H9 (cell line): ENCODE results near the gene OTOS. TPM values are rescaled to one million over a fixed set of nuclear protein-coding genes. Genes with fewer than 3 reads are reported as not detected.

Source experiments
- DNase-seq: peaks from one replicate; pipeline ENCODE4 v3.0.0-alpha.2; 2017
- H2AFZ ChIP-seq: one replicate; pipeline ENCODE4 v1.6.1; 2013; ENCODE audit warnings: mild to moderate bottlenecking, low read length, control low read depth, moderate library complexity
- H2AK5ac ChIP-seq: 2 replicates; pipeline ENCODE4 v1.6.1; 2013; ENCODE audit warnings: low read length, control low read depth, mixed read lengths; ENCODE audit not compliant: insufficient read length
- H2BK120ac ChIP-seq: one replicate; pipeline ENCODE4 v1.6.1; 2013; ENCODE audit warnings: low read depth, mild to moderate bottlenecking, low read length, control low read depth, inconsistent platforms; ENCODE audit not compliant: poor library complexity, severe bottlenecking
- H2BK12ac ChIP-seq: 2 replicates; pipeline ENCODE4 v1.6.1; 2013; ENCODE audit warnings: low read length, control low read depth, mixed read lengths, low read depth; ENCODE audit not compliant: insufficient read length
- H2BK15ac ChIP-seq: 2 replicates; pipeline ENCODE4 v1.6.1; 2013; ENCODE audit warnings: low read depth, low read length, control low read depth
- H2BK20ac ChIP-seq: one replicate; pipeline ENCODE4 v1.6.1; 2013; ENCODE audit warnings: low read depth, mild to moderate bottlenecking, low read length, control low read depth, inconsistent platforms; ENCODE audit not compliant: poor library complexity, severe bottlenecking
- H2BK5ac ChIP-seq: 2 replicates; pipeline ENCODE4 v1.6.1; 2013; ENCODE audit warnings: low read length, control low read depth, mixed read lengths; ENCODE audit not compliant: insufficient read length
- H3K14ac ChIP-seq: 2 replicates; pipeline ENCODE4 v1.6.1; 2013; ENCODE audit warnings: low read length, control low read depth; ENCODE audit not compliant: insufficient read depth
- H3K18ac ChIP-seq: 2 replicates; pipeline ENCODE4 v1.6.1; 2013; ENCODE audit warnings: low read depth, mild to moderate bottlenecking, mixed read lengths, low read length, control low read depth; ENCODE audit not compliant: insufficient read length
- H3K23ac ChIP-seq: 2 replicates; pipeline ENCODE4 v1.6.1; 2013; ENCODE audit warnings: low read length, control low read depth, mixed read lengths, low read depth; ENCODE audit not compliant: insufficient read length
- H3K23me2 ChIP-seq: 2 replicates; pipeline ENCODE4 v1.6.1; 2013; ENCODE audit warnings: low read depth, mild to moderate bottlenecking, mixed read lengths, low read length, control low read depth; ENCODE audit not compliant: insufficient read length, poor library complexity, severe bottlenecking
- H3K27ac ChIP-seq: 2 replicates; pipeline ENCODE4 v1.5.1; 2013; ENCODE audit warnings: low read length, control low read depth, mixed read lengths, low read depth; ENCODE audit not compliant: insufficient read length
- H3K27me3 ChIP-seq: 2 replicates; pipeline ENCODE4 v1.6.1; 2013; ENCODE audit warnings: low read length, control low read depth, inconsistent platforms; ENCODE audit not compliant: insufficient read depth
- H3K4ac ChIP-seq: 2 replicates; pipeline ENCODE4 v1.6.1; 2013; ENCODE audit warnings: low read depth, mild to moderate bottlenecking, control low read depth, inconsistent platforms, low read length, moderate library complexity
- H3K4me1 ChIP-seq: 2 replicates; pipeline ENCODE4 v1.6.1; 2013; ENCODE audit warnings: low read length, control low read depth, inconsistent platforms; ENCODE audit not compliant: insufficient read depth
- H3K4me2 ChIP-seq: 2 replicates; pipeline ENCODE4 v1.6.1; 2013; ENCODE audit warnings: low read length, control low read depth, mixed read lengths; ENCODE audit not compliant: insufficient read length, insufficient read depth
- H3K56ac ChIP-seq: 2 replicates; pipeline ENCODE4 v1.6.1; 2013; ENCODE audit warnings: low read depth, mild to moderate bottlenecking, mixed read lengths, low read length, control low read depth; ENCODE audit not compliant: insufficient read length
- H3K79me1 ChIP-seq: 2 replicates; pipeline ENCODE4 v1.6.1; 2013; ENCODE audit warnings: low read depth, mild to moderate bottlenecking, moderate library complexity, low read length, control low read depth, inconsistent platforms; ENCODE audit not compliant: insufficient read depth, poor library complexity, severe bottlenecking
- H3K79me2 ChIP-seq: 2 replicates; pipeline ENCODE4 v1.6.1; 2013; ENCODE audit warnings: low read length, control low read depth, inconsistent platforms; ENCODE audit not compliant: insufficient read depth
- H3K9ac ChIP-seq: 2 replicates; pipeline ENCODE4 v1.6.1; 2013; ENCODE audit warnings: low read length, control low read depth, mixed read lengths; ENCODE audit not compliant: insufficient read length; ENCODE audit errors: extremely low read depth
- H3K9me3 ChIP-seq: one replicate; pipeline ENCODE4 v1.6.1; 2013; ENCODE audit warnings: low read depth, low read length, inconsistent platforms; ENCODE audit not compliant: control insufficient read depth
- H3T11ph ChIP-seq: one replicate; pipeline ENCODE4 v1.6.1; 2013; ENCODE audit warnings: mild to moderate bottlenecking, low read length, control low read depth, inconsistent platforms
- H4K20me1 ChIP-seq: one replicate; pipeline ENCODE4 v1.6.1; 2013; ENCODE audit not compliant: control insufficient read depth, insufficient read length, insufficient read depth
- H4K5ac ChIP-seq: 2 replicates; pipeline ENCODE4 v1.6.1; 2013; ENCODE audit warnings: low read depth, mild to moderate bottlenecking, mixed read lengths, low read length, control low read depth; ENCODE audit not compliant: insufficient read length
- H4K8ac ChIP-seq: replicated peaks from 2 replicates; pipeline ENCODE4 v1.6.1; 2013; ENCODE audit warnings: low read length, control low read depth, mixed read lengths, low read depth; ENCODE audit not compliant: insufficient read length
- H4K91ac ChIP-seq: 2 replicates; pipeline ENCODE4 v1.6.1; 2013; ENCODE audit warnings: low read depth, mild to moderate bottlenecking, moderate library complexity, mixed read lengths, low read length, control low read depth; ENCODE audit not compliant: insufficient read length
- H3K27ac Mint-ChIP-seq, 3 experiments: 2 replicates in 2 of 3; 3 replicates in 1 of 3; pipeline ENCODE4 v1.8.0; 2020 to 2021; ENCODE audit warnings: mixed read lengths in 3 of 3, mild to moderate bottlenecking in 1 of 3, moderate library complexity in 1 of 3
- H3K27me3 Mint-ChIP-seq: 2 replicates; pipeline ENCODE4 v1.8.0; 2021; ENCODE audit warnings: low read depth, mild to moderate bottlenecking, moderate library complexity, mixed read lengths
- H3K36me3 Mint-ChIP-seq, 3 experiments: 2 replicates in 2 of 3; 3 replicates in 1 of 3; pipeline ENCODE4 v1.8.0; 2020 to 2021; ENCODE audit warnings: low read depth in 3 of 3, mixed read lengths in 3 of 3; ENCODE audit not compliant: insufficient read depth in 1 of 3
- H3K4me1 Mint-ChIP-seq, 2 experiments: 2 replicates each; pipeline ENCODE4 v1.8.0; 2020; ENCODE audit warnings: mixed read lengths in 2 of 2
- H3K4me3 Mint-ChIP-seq, 2 experiments: 2 replicates in 1 of 2; 3 replicates in 1 of 2; pipeline ENCODE4 v1.8.0; 2020 to 2021; ENCODE audit warnings: mild to moderate bottlenecking in 2 of 2, mixed read lengths in 2 of 2, moderate library complexity in 1 of 2
- H3K9me3 Mint-ChIP-seq, 2 experiments: 2 replicates in 1 of 2; 3 replicates in 1 of 2; pipeline ENCODE4 v1.8.0; 2020; ENCODE audit warnings: mild to moderate bottlenecking in 2 of 2, mixed read lengths in 2 of 2, moderate library complexity in 1 of 2
- CTCF ChIP-seq: fragments of 200-600 bp; sonication (generic); conservative IDR thresholded peaks from 3 replicates; pipeline ENCODE4 v1.8.0; 2021; ENCODE audit warnings: antibody characterized with exemption, mild to moderate bottlenecking
- WGBS: extraction: QIAGEN DNeasy Blood & Tissue Kit; methylation state at CpG from one replicate; pipeline ENCODE4 v1.1.7; 2013; ENCODE audit warnings: missing lambda C conversion rate, low lambda C conversion rate, mixed read lengths; ENCODE audit not compliant: insufficient read length; ENCODE audit errors: extremely low coverage; 5-methylcytosine and 5-hydroxymethylcytosine counted together
- total RNA-seq: library from RNA; stranded (reverse); gene quantifications from 2 replicates; pipeline ENCODE4 v1.2.1, GENCODE V29; 2021

Gene OTOS
- total RNA-seq, 1 experiment from 2014 or later, result not detected

- Mint-ChIP-seq H3K27me3 (no peaks in the 10 kb centered on the region; the same call in 1 of the 2 replicates), H3K4me3 (no peak overlapping the region), H3K36me3 (peaks cover 41 to 74% (median 65%) of the 10 kb centered on the region in 3 experiments), H3K4me1 (no peaks in the 10 kb centered on the region), H3K9me3 (no peaks in the 10 kb centered on the region), H3K27ac (no peak overlapping the region)
- Histone ChIP-seq H3K4me1 (no peaks in the 10 kb centered on the region), H4K5ac (no peak overlapping the region), H2BK12ac (no peak overlapping the region), H2BK120ac (no peak overlapping the region), H2AFZ (no peak overlapping the region), H4K8ac (no peak overlapping the region), H3K14ac (no peak overlapping the region), H3K18ac (no peak overlapping the region), H4K91ac (no peak overlapping the region), H3K79me1 (no peaks in the 10 kb centered on the region), H2BK5ac (no peak overlapping the region), H4K20me1 (no peaks in the 10 kb centered on the region), H3K56ac (no peak overlapping the region), H2BK20ac (no peak overlapping the region), H3K9ac (no peak overlapping the region), H3T11ph (no peak overlapping the region), H3K79me2 (no peaks in the 10 kb centered on the region), H3K27me3 (no peaks in the 10 kb centered on the region), H3K23ac (no peak overlapping the region), H3K23me2 (no peaks in the 10 kb centered on the region), H3K4ac (no peak overlapping the region), H2AK5ac (no peak overlapping the region), H3K27ac (no peak overlapping the region), H2BK15ac (no peak overlapping the region), H3K9me3 (no peaks in the 10 kb centered on the region), H3K4me2 (no peak overlapping the region)
- no CpG with 5 or more reads among the region's 12 CpGs for WGBS
- TF ChIP-seq CTCF, result no peak
- DNase-seq, result peak; percentile 12
These were observed 11.8 kb downstream of the OTOS start for GRCh38 chr2:240128608-240129145.
